Measurements from ENCODE around the gene NUP98. TPM values are rescaled to one million over a fixed set of nuclear protein-coding genes. Genes with fewer than 3 reads are reported as not detected.

Gene NUP98
- total RNA-seq, 1 experiment from 2014 or later = 98.4 TPM

DNA sequence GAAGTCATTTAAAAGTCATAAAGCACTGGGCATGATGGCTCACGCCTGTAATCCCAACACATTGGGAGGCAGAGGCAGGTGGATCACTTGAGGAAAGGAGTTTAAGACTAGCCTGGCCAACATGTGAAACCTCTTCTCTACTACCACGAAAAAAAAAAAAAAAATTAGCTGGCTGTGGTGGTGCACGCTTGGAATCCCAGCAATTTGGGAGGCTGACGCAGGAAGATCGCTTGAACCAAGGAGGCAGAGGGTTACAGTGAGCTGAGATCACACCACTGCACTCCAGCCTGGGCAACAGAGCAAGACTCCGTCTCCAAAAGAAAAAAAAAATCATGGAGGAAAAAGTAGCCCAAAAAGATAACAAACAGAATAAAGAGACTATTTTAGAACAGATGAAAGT lies 42.2 kb downstream of the NUP98 start (continued):
- TF ChIP-seq EZH2phosphoT487 (IDR thresholded peaks at IDR 0.05; ENCODE audit: borderline replicate concordance) (no peak), EGR1 (IDR thresholded peaks at IDR 0.05; ENCODE audit: low read depth) (no peak), FOSL1 (IDR thresholded peaks at IDR 0.05; ENCODE audit: low read depth) (no peak), SP1 (IDR thresholded peaks at IDR 0.05; ENCODE audit: low read depth) (no peak), CEBPB (IDR thresholded peaks at IDR 0.05; ENCODE audit: low read depth) (no peak)

- Histone ChIP-seq H4K20me1 (ENCODE audit: insufficient read depth) (no peaks in the 10 kb centered on the region; the same call in 1 of the 2 replicates), H3K9ac (ENCODE audit: low read length) (no peak overlapping the region), H3K4me2 (ENCODE audit: low read length) (no peak overlapping the region), H3K27ac (ENCODE audit: low read depth, low read length) (no peak overlapping the region), H3K9me2 (ENCODE audit: insufficient read depth) (no peaks in the 10 kb centered on the region), H3K9me3 (ENCODE audit: control insufficient read depth in 1 of 2, insufficient read depth in 1 of 2, low read depth in 1 of 2, low read length in 2 of 2) (no peaks in the 10 kb centered on the region), H3K36me3 (ENCODE audit: control insufficient read depth in 1 of 2, insufficient read depth in 2 of 2, low read length in 2 of 2) (peaks cover 38 to 42% of the 10 kb centered on the region in 2 experiments), H3K79me2 (ENCODE audit: insufficient read depth, low read length) (peaks cover 73% of the 10 kb centered on the region), H2AFZ (ENCODE audit: low read depth, low read length, poor library complexity, severe bottlenecking) (no peak overlapping the region), H3K4me3 (replicated peaks in 1 of 2; ENCODE audit: low read depth in 1 of 2, low read length in 2 of 2) (no peak overlapping the region), H3K4me1 (ENCODE audit: control insufficient read depth in 1 of 2, insufficient read depth in 2 of 2, low read length in 2 of 2) (no peaks in the 10 kb centered on the region), H3K27me3 (ENCODE audit: insufficient read depth, low read length) (no peaks in the 10 kb centered on the region)
- DNase-seq (ENCODE audit: low read depth, low spot score) = no peak
- RAD21 ChIA-PET (ENCODE audit: low non-redundant PET in 1 of 2, low total read pairs in 2 of 2, uncharacterized antibody in 2 of 2, unreplicated experiment in 2 of 2) = no interaction called here
- TF ChIP-seq FOSL1 (IDR thresholded peaks at IDR 0.05; ENCODE audit: low read depth) (no peak), RAD21 (IDR thresholded peaks at IDR 0.05; ENCODE audit: low read depth) (no peak), TCF7L2 (IDR thresholded peaks at IDR 0.05; ENCODE audit: borderline replicate concordance, extremely low read depth, insufficient read depth, insufficient read length) (no peak), SIN3A (IDR thresholded peaks at IDR 0.05; ENCODE audit: low read depth) (no peak), EGR1 (IDR thresholded peaks at IDR 0.05; ENCODE audit: low read depth) (no peak), POLR2A (IDR thresholded peaks at IDR 0.05; ENCODE audit: borderline replicate concordance, extremely low read depth, insufficient read depth, insufficient read length) (no peak), ZNF274 (IDR thresholded peaks at IDR 0.05; ENCODE audit: low read depth, low read length) (no peak), MAX (IDR thresholded peaks at IDR 0.05) (no peak), CTCF (IDR thresholded peaks at IDR 0.05 in 2 of 3, conservative IDR thresholded peaks at IDR 0.05 in 1 of 3; ENCODE audit: borderline replicate concordance in 1 of 3, insufficient read depth in 1 of 3, low read depth in 2 of 3, low read length in 2 of 3) (no peak), EZH2 (IDR thresholded peaks at IDR 0.05) (no peak), REST (IDR thresholded peaks at IDR 0.05; ENCODE audit: low read depth) (no peak), ZBTB33 (IDR thresholded peaks at IDR 0.05; ENCODE audit: extremely low read depth, insufficient replicate concordance, low read length) (no peak), CEBPB (IDR thresholded peaks at IDR 0.05; ENCODE audit: low read depth) (no peak), CBX3 (IDR thresholded peaks at IDR 0.05; ENCODE audit: low read depth) (no peak)
- TF ChIP-seq, protein P1, sequence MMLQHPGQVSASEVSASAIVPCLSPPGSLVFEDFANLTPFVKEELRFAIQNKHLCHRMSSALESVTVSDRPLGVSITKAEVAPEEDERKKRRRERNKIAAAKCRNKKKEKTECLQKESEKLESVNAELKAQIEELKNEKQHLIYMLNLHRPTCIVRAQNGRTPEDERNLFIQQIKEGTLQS (IDR thresholded peaks at IDR 0.05) = no peak
- CTCF ChIA-PET = no interaction called here
- POLR2A ChIA-PET = no interaction called here
- no peak for ATAC-seq
- intact Hi-C loops (cut with micrococcal nuclease) = loop anchor here (10.0 kb wide), 1 partner anchor 58 kb away; no protein-coding TSS in a partner anchor
- BruUV-seq (replicated peaks) = no TSS peak
These were observed 44.2 kb downstream of the NUP98 start for GRCh38 chr11:3753110-3753509.

Data from HCT116 (cell line).